ENCODE data around the gene LST1. TPM values are rescaled to one million over a fixed set of nuclear protein-coding genes. Genes with fewer than 3 reads are reported as not detected.
"Not testable (repeated sequence)": the region's sequence is repeated elsewhere in the genome, so short reads cannot be mapped to it uniquely, and the experiment has no call there.

LST1 gene
- total RNA-seq, 2 donors from 2014 or later = 8.1 to 28.7 TPM

DNA sequence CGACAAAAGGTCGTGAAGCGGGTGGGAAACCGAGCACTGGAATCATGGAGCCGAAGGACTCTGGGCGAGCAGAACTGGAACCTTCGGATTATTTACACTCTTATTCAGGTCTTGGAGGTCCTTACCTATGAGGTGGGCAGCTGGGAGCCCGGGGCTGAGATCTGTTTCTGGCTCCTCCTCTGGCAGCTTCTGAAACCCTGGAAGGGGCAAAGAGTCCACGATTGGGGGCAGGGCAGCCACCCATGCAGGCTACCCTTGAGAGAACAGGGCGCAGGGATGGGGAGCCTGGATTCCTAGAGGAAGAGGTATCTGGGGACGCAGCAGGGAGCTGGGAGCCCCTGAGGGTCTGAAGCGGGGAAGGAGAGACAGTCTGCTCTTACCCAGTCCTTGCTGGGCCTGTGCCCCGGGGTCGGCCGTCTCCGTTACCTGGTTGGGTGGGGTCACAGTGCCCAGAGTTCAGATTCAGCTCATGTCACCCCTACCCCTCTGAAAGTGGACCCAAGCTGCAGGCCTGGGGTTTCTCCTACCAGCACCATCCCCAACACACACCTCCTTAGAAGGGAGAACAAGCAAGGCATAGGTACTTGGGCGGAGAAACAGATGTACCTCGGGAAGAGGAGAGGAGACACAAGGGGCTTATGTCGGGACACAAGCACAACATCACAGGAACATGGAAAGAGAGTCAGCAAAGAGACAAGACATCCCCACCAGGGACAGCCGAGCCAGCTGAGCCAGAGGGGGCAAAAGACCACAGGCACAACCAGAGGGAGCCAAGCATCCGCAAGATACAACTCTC lies 4.4 kb upstream of the LST1 start:
- peaks cover 64% of the 10 kb centered on the region for H3K36me3 Mint-ChIP-seq (ENCODE audit: low read depth)
- H3K27ac Mint-ChIP-seq = peak overlapping the region; percentile 99
- H3K27me3 Mint-ChIP-seq = no peaks in the 10 kb centered on the region
- no peaks in the 10 kb centered on the region for H3K9me3 Mint-ChIP-seq
- peak overlapping the region; percentile 100 for H3K4me3 Mint-ChIP-seq
- no peak for ATAC-seq (replicated peaks)
- H3K4me1 Mint-ChIP-seq = peaks cover 29% of the 10 kb centered on the region

- ATAC-seq (replicated peaks) = peak; percentile 14
- Mint-ChIP-seq H3K27me3 (no peaks in the 10 kb centered on the region), H3K36me3 (ENCODE audit: low read depth) (peaks cover 58% of the 10 kb centered on the region), H3K4me1 (peaks cover 34% of the 10 kb centered on the region), H3K4me3 (peak within 1 kb of the TSS; percentile 100), H3K9me3 (no peaks in the 10 kb centered on the region), H3K27ac (peak within 1 kb of the TSS; percentile 99)
These were observed 3.8 kb upstream of the LST1 start, which contains the start of gene LTB for GRCh38 chr6:31582230-31582643. Gene LTB (minus strand): TSS chr6:31582424. CDS start chr6:31582417, 7 bp downstream.

DNA sequence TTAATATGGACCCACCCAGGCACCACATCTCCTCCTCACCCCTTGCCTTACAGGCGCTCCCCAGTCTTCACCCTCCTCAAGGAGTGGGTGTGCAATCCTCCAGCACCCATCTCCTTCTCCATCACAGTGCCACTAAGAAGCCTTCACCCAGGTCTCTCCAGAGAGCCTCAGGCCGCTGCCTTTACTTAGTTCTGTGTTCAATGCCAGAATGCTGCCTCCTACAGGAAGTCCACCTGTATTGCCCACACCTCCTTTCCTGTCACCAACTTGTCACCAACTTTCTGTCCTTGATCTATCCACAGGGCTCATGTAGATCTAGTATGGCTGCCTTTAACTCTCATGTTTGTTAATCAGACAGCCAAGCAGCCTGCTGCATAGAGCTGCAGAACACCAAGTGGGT lies 586 bp upstream of the LST1 start:
- Mint-ChIP-seq H3K9me3 (no peaks in the 10 kb centered on the region), H3K36me3 (ENCODE audit: low read depth) (peaks cover 26% of the 10 kb centered on the region), H3K4me1 (peaks cover 34% of the 10 kb centered on the region), H3K4me3 (peak overlapping the region; percentile 82), H3K27ac (peak overlapping the region; percentile 78), H3K27me3 (no peaks in the 10 kb centered on the region)
- ATAC-seq (replicated peaks) = peak; percentile 28

DNA sequence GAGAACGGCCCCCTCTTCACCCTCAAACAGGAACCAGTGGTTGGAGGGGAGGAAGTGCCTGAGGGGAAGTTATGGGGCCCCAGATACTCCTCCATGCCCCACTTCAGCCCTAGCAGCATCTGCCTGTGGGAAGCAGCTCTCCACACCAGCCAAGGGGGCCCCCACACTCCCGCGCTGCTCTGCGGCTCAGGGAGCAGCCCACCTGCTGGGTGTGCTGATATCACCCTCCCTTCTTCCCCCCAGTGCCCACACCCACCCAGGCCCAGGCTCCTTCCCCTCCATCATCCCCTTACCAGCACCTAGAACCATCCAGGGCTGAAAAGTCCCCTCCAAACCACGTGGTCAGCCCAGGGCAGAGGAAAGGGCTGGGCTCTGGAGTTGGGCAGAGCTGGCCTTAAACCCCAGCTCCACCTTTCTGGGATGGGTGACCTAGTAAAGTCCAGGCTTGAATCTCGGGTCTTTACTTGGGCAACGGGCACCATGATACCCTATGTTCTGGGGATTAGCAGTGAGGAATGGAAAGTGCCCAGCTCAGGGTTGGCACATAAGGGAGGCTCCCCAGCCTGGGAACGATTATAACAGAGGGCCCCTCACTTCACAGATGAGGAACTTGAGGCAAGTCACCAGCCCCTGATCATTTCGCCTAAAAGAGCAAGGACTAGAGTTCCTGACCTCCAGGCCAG lies 663 bp downstream of the LST1 start:
- Mint-ChIP-seq H3K4me3 (peak overlapping the region; percentile 82), H3K9me3 (no peaks in the 10 kb centered on the region), H3K36me3 (ENCODE audit: low read depth) (peaks cover 13% of the 10 kb centered on the region), H3K27ac (peak overlapping the region; percentile 78), H3K4me1 (peaks cover 34% of the 10 kb centered on the region), H3K27me3 (no peaks in the 10 kb centered on the region)
- peak; percentile 21 for ATAC-seq (replicated peaks)

DNA sequence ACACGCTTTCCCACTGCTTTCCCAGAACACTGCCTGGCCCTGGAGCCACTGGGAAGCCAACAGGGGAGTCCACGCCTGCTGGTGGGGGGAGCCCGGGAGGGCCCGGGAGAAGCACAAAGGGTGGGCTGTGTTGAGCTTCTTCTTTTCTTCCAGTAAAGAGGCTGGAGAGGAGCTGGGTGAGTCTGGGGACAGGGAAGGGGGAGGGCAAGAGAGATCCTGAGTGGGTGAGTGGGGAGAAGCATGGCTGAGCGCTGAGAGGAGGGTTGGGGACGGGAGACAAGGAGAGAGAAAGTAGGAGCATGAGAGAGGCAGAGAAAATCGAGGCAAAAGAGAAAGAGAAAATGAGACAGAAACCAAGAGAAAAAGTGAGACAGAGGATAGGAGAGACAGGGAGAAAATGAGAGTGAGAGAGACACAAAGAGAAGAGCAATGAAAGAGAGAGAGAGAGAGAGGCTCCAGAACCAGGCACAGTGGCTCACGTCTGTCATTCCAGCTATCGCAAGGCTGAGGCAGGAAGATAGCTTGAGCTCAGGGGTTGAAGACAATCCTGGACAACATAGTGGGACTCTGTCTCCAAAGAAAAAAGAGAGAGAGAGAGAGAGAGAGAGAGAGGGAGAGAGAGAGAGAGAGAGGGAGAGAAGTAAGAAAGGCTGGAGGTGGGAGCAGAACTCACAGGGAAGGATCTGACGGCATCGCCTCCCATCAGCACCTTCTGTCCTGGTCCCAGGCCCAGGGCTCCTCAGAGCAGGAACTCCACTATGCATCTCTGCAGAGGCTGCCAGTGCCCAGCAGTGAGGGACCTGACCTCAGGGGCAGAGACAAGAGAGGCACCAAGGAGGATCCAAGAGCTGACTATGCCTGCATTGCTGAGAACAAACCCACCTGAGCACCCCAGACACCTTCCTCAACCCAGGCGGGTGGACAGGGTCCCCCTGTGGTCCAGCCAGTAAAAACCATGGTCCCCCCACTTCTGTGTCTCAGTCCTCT lies 2.0 kb downstream of the LST1 start:
- Mint-ChIP-seq H3K27ac (peak overlapping the region; percentile 78), H3K4me3 (peak overlapping the region; percentile 82), H3K4me1 (peaks cover 35% of the 10 kb centered on the region), H3K27me3 (no peaks in the 10 kb centered on the region), H3K9me3 (no peaks in the 10 kb centered on the region), H3K36me3 (ENCODE audit: low read depth) (peaks cover 2% of the 10 kb centered on the region)
- peak; percentile 57 for ATAC-seq (replicated peaks)

DNA sequence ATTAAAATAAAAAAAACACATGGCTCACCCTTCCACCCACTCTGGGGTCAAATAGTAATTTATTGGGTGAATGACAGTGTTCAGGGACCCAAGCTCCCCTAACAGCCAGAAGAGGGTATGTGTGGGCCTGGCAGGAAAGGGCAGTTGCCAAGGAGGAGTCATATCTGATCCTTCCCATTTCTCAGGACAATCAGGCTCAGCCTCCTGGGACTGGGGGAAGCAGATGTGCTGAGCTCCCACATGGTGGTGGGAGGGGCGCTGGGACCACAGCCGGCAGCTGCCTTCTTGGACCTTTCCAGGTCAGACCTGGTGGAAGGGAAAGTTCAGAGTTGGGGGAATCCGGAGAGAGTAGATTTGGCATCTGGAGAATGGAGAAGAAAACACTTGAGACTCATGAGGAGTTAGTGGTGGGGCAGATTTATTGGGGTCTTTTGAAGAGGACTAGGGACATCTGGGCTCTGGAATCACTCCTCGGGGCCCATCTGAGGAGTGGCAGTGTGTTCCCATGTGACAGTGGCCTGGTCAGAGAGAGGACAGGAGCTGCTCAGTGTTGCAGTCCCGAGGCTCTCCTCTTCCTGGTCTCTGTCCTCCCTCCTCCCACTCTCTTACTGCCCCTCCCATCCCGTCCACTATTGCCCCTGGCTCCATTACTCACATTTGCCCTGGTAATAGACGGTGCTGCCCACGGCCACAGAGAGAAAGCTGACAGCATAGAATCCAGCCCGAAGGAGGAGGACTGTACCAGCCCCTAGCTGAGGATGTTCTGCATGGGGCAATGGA lies 3.0 kb downstream of the LST1 start:
- ATAC-seq (replicated peaks) = no peak
- H3K4me1 Mint-ChIP-seq = peaks cover 34% of the 10 kb centered on the region
- H3K27me3 Mint-ChIP-seq = no peaks in the 10 kb centered on the region
- peak overlapping the region; percentile 82 for H3K4me3 Mint-ChIP-seq
- no peaks in the 10 kb centered on the region for H3K9me3 Mint-ChIP-seq
- H3K36me3 Mint-ChIP-seq (ENCODE audit: low read depth) = no peaks in the 10 kb centered on the region
- peak overlapping the region; percentile 53 for H3K27ac Mint-ChIP-seq

GRCh38 chr6:31590691-31591090 lies 4.6 kb downstream of the LST1 start:
- H3K4me3 Mint-ChIP-seq; H3K27me3 Mint-ChIP-seq; H3K27ac Mint-ChIP-seq; H3K9me3 Mint-ChIP-seq; ATAC-seq (replicated peaks); H3K36me3 Mint-ChIP-seq (ENCODE audit: low read depth): not testable (repeated sequence)
- H3K4me1 Mint-ChIP-seq = peaks cover 31% of the 10 kb centered on the region

DNA sequence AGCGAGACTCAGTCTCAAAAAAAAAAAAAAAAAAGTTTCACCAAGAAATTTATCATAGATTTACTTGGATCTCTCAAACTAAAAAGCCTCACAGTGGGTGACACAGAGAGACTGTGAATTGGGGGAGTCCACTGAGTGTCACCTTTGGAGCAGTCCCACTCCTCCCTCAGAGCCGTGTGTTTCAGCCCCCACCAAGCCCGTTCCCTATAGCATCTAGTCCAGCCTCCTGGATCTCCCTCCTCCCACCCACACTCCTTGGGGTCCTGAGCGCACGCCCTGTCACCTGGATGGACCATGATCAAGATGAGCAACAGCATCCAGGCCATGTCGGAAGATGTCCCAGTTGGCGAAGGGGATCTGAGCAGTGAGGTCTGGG lies 6.3 kb downstream of the LST1 start:
- peaks cover 26% of the 10 kb centered on the region for H3K4me1 Mint-ChIP-seq
- no peaks in the 10 kb centered on the region for H3K27me3 Mint-ChIP-seq
- peak overlapping the region; percentile 68 for H3K4me3 Mint-ChIP-seq
- ATAC-seq (replicated peaks) = peak; percentile 1
- no peaks in the 10 kb centered on the region for H3K9me3 Mint-ChIP-seq
- H3K27ac Mint-ChIP-seq = peak overlapping the region; percentile 78
- no peaks in the 10 kb centered on the region for H3K36me3 Mint-ChIP-seq (ENCODE audit: low read depth)

GRCh38 chr6:31597006-31597405 lies 10.9 kb downstream of the LST1 start:
- H3K4me1 Mint-ChIP-seq = peaks cover 20% of the 10 kb centered on the region
- peak overlapping the region; percentile 42 for H3K4me3 Mint-ChIP-seq
- H3K36me3 Mint-ChIP-seq (ENCODE audit: low read depth) = no peaks in the 10 kb centered on the region
- no peaks in the 10 kb centered on the region for H3K9me3 Mint-ChIP-seq
- peak overlapping the region; percentile 48 for H3K27ac Mint-ChIP-seq
- H3K27me3 Mint-ChIP-seq = no peaks in the 10 kb centered on the region
- peak; percentile 68 for ATAC-seq (replicated peaks)

DNA sequence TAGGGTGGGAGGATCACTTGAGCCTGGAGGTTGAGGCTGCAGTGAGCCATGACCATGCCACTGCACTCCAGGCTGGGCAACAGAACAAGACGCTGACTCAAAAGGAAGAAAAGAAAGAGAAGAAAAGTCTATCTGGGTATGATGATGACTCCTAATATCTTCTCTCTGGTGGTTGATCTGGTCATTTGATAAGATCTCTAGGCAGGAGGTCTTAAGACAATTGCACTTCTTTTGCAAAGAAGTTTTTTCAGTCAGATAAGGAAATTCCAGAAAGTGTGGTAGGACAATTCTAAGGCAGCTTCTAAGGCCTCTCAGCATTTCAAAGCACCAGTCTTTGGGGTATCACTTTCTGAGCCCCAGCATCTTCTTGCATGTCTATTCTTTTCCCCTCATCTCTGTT lies 21.2 kb downstream of the LST1 start:
- no peak overlapping the region for H3K27ac Mint-ChIP-seq
- H3K9me3 Mint-ChIP-seq = no peaks in the 10 kb centered on the region
- no peaks in the 10 kb centered on the region for H3K27me3 Mint-ChIP-seq
- ATAC-seq (replicated peaks) = no peak
- no peaks in the 10 kb centered on the region for H3K36me3 Mint-ChIP-seq (ENCODE audit: low read depth)
- H3K4me1 Mint-ChIP-seq = no peaks in the 10 kb centered on the region
- H3K4me3 Mint-ChIP-seq = no peak overlapping the region

DNA sequence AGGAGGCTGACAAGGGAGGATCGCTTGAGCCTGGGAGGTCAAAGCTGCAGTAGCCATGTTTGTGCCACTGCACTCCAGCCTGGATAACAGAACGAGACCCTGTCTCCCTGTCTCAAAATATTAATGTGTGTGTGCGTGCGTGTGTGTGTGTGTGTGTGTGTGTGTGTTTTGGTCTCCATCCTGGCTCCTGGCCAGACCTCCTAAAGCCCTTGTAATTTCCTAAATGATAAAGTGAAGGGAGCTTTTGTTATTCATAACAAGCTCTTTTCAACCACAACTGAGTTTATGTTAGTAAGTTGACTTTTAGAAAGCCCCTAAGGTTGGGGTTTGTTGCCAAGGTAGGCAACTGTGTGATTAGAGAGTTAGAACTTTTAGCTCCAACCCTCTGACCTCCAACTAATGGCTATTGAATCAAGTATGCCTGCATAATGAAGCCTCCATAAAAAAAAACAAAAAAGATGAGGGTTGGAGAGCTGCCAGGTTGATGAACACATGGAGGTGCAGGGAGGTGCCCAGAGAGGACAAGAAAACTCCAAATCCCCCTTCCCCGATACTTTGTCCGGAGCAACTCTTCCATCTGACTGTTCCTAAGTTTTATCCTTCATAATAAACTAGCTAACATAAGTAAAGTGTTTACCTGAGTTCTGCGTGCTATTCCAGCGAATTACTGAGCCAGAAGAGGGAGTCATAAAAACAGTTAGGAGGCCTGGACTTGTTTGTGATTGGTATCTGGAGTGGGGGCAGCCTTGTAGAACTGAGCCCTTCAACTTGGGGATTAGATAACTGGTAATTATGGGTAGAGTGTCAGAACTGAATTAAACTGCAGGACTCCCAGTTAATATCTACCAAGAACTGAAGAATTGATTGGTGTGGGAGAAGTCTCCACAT lies 23.7 kb downstream of the LST1 start:
- Mint-ChIP-seq H3K36me3 (ENCODE audit: low read depth) (no peaks in the 10 kb centered on the region), H3K9me3 (no peaks in the 10 kb centered on the region), H3K27me3 (no peaks in the 10 kb centered on the region), H3K4me3 (no peak overlapping the region), H3K4me1 (no peaks in the 10 kb centered on the region), H3K27ac (no peak overlapping the region)
- no peak for ATAC-seq (replicated peaks)

- no peaks in the 10 kb centered on the region for H3K27me3 Mint-ChIP-seq
- no peaks in the 10 kb centered on the region for H3K9me3 Mint-ChIP-seq
- no peaks in the 10 kb centered on the region for H3K36me3 Mint-ChIP-seq (ENCODE audit: low read depth)
These were observed 24.9 kb downstream of the LST1 start for GRCh38 chr6:31610968-31611367.

GRCh38 chr6:31614075-31614619 lies 28.1 kb downstream of the LST1 start:
- no peak overlapping the region for H3K4me3 Mint-ChIP-seq

More at GRCh38 chr6:31610968-31611367, 24.9 kb downstream of the LST1 start:
- ATAC-seq (replicated peaks) = no peak
- H3K27ac Mint-ChIP-seq = no peak overlapping the region
- no peak overlapping the region for H3K4me3 Mint-ChIP-seq
- H3K4me1 Mint-ChIP-seq = peaks cover 3% of the 10 kb centered on the region

More at GRCh38 chr6:31614075-31614619, 28.1 kb downstream of the LST1 start:
- no peaks in the 10 kb centered on the region for H3K27me3 Mint-ChIP-seq
- no peak overlapping the region for H3K27ac Mint-ChIP-seq
- H3K9me3 Mint-ChIP-seq = no peaks in the 10 kb centered on the region
- no peaks in the 10 kb centered on the region for H3K36me3 Mint-ChIP-seq (ENCODE audit: low read depth)
- H3K4me1 Mint-ChIP-seq = peaks cover 11% of the 10 kb centered on the region
- ATAC-seq (replicated peaks) = no peak

Measured in activated T-helper 17 cell treated with anti-CD3 and anti-CD28 coated beads, Interleukin-2, amount 50 U/mL, for 72 hours (primary cell).